ENCODE results near the gene GPAT3. TPM values are rescaled to one million over a fixed set of nuclear protein-coding genes. Genes with fewer than 3 reads are reported as not detected.
A peak's percentile ranks its signal among the peaks of the same experiment; 100 is the strongest.
"Not testable (repeated sequence)": the region's sequence is repeated elsewhere in the genome, so short reads cannot be mapped to it uniquely, and the experiment has no call there.

The GPAT3 gene
- total RNA-seq (ENCODE audit: unreplicated experiment): 16.0 TPM
- long read RNA-seq, transcript GPAT3-201 (12 exons, 2,625 nt): major isoform, 9 of 10 reads
- long read RNA-seq, partial matches to known transcripts: 0 of 10 reads
- long read RNA-seq, other reads (novel, unspliced or antisense): 0 of 10 reads

DNA sequence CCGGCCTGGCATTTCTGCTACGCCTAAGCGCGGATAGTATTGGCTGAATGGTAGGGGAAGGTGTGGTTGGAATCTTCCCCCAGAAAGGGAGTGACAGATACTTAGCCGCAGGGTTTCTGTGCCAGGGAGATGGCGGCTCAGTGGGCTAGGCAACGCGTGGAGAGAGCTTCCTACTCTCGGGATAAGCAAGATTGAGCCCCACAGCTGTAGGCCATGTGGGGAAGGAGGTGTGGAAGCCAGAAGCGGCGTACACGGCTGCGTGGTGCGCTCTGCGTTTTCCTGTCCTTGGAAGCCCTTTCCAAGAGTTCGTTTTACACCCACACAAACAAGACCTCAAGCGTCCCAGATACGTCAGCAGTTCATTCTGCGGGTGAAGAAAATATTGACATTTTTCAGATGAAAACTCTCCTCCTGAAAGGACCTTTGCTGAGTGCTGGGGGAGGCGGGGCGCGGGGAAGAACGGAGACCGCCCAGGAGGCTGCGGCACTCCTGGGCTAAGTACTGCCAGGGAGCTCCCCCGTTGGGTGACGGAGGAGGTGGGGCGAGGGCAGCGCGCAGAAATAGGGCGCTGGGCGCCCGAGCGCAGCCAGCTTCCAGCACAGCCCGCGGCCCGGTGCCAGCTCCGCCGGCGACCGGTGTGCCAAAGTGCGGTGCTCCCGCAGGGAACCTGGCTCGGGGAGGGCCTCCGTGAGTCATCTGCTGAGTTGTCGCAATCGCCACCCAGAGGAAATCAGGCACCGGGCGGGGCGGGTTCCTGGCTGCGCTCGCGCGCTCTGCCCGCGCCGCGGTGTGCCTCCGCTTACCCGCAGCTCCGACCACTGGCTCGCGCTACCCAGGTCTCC is at the start of gene GPAT3:
Gene GPAT3 (plus strand): TSS at position 589 of the 842 bp plus-strand sequence. CDS start 515 bp downstream, outside the sequence.
- H3K27ac Mint-ChIP-seq (ENCODE audit: unreplicated experiment): peak within 1 kb of the TSS; percentile 7
- peaks cover 14% of the 10 kb centered on the region for H3K4me1 Mint-ChIP-seq (ENCODE audit: unreplicated experiment)
- peaks cover 4% of the 10 kb centered on the region for H3K36me3 Mint-ChIP-seq (ENCODE audit: low read depth, unreplicated experiment)
- peaks cover 11% of the 10 kb centered on the region for H3K27me3 Mint-ChIP-seq (ENCODE audit: unreplicated experiment)
- peak within 1 kb of the TSS; percentile 93 for H3K4me3 Mint-ChIP-seq (ENCODE audit: unreplicated experiment)
- TF ChIP-seq, protein P1, sequence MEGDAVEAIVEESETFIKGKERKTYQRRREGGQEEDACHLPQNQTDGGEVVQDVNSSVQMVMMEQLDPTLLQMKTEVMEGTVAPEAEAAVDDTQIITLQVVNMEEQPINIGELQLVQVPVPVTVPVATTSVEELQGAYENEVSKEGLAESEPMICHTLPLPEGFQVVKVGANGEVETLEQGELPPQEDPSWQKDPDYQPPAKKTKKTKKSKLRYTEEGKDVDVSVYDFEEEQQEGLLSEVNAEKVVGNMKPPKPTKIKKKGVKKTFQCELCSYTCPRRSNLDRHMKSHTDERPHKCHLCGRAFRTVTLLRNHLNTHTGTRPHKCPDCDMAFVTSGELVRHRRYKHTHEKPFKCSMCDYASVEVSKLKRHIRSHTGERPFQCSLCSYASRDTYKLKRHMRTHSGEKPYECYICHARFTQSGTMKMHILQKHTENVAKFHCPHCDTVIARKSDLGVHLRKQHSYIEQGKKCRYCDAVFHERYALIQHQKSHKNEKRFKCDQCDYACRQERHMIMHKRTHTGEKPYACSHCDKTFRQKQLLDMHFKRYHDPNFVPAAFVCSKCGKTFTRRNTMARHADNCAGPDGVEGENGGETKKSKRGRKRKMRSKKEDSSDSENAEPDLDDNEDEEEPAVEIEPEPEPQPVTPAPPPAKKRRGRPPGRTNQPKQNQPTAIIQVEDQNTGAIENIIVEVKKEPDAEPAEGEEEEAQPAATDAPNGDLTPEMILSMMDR (IDR thresholded peaks at IDR 0.05; ENCODE audit: unreplicated experiment): no peak
- peak; percentile 54 for DNase-seq (ENCODE audit: low spot score)
- no peaks in the 10 kb centered on the region for H3K9me3 Mint-ChIP-seq (ENCODE audit: unreplicated experiment)

DNA sequence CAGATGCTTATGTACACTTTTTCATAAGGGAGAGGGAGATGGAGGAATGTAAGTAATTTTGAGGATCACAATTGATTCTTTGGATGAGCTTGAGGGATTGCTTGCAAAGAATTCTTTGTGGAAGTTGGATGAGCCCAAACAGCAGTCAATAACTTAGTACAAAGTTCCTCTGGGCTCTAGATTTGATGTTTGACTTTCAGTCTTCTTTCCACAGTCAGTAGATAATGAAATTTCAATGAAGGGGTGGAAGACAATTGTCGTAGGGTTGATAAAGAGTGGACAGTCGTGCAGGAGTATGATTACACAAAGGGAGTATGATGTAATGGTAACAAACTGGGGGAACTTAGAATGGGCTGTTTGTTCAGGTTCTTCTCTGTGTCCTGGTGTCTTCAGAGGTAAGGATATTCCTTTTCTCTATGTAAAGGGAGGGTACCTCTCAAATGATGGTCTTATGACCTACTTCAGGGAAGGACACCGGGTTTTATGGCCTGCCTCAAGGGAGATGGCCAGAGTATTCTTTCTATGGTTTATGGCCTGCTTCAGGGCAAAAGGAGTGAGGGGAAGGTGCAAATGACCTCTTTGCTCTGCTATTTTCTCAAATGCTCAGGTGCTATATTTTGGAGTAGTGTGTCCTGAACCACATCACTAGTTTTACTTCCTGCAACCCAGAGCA is 49.3 kb upstream of the GPAT3 start:
- Mint-ChIP-seq H3K4me1 (ENCODE audit: unreplicated experiment) (peaks cover 10% of the 10 kb centered on the region), H3K9me3 (ENCODE audit: unreplicated experiment) (no peaks in the 10 kb centered on the region)

DNA sequence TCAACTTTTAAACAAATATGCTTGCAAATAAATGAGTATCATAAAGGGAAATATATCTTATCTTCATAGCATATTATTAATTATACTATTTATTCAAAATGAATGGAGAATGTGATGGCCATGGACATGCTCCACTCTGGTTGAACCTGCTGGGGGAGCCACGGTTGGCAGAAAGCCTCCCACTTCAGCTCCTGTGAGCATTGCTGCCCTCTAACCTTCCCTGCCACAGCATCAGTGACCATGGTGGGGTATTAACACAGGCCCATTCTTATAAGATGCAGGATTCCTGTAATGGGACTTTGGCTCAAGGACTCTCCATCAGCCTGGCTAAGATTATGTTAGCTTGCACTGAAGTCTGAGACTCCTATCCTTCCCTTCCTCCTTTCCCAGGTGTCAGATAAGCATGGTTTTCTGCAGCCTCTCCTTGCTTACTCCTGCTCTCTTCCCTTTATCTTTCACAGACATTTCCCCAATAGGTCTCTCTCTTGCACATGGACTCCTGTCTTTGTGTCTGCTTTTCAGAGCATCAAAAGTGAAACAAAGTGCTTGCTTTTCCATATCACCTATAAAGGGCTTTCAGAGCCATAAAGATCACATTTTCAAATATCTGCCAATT is 46.1 kb upstream of the GPAT3 start:
- TF ChIP-seq, protein P1 (IDR thresholded peaks at IDR 0.05; ENCODE audit: unreplicated experiment): no peak
- no peak overlapping the region for H3K4me3 Mint-ChIP-seq (ENCODE audit: unreplicated experiment)
- H3K9me3 Mint-ChIP-seq (ENCODE audit: unreplicated experiment): no peaks in the 10 kb centered on the region
- no peaks in the 10 kb centered on the region for H3K36me3 Mint-ChIP-seq (ENCODE audit: low read depth, unreplicated experiment)
- no peak overlapping the region for H3K27ac Mint-ChIP-seq (ENCODE audit: unreplicated experiment)
- H3K4me1 Mint-ChIP-seq (ENCODE audit: unreplicated experiment): peaks cover 3% of the 10 kb centered on the region
- no peaks in the 10 kb centered on the region for H3K27me3 Mint-ChIP-seq (ENCODE audit: unreplicated experiment)
- no peak for DNase-seq (ENCODE audit: low spot score)

More for the DNA sequence above, 49.3 kb upstream of the GPAT3 start:
- Mint-ChIP-seq H3K36me3 (ENCODE audit: low read depth, unreplicated experiment) (peaks cover 3% of the 10 kb centered on the region), H3K4me3 (ENCODE audit: unreplicated experiment) (no peak overlapping the region), H3K27me3 (ENCODE audit: unreplicated experiment) (peaks cover 1% of the 10 kb centered on the region), H3K27ac (ENCODE audit: unreplicated experiment) (no peak overlapping the region)
- no peak for DNase-seq (ENCODE audit: low spot score)
- TF ChIP-seq, protein P1 (IDR thresholded peaks at IDR 0.05; ENCODE audit: unreplicated experiment): no peak

DNA sequence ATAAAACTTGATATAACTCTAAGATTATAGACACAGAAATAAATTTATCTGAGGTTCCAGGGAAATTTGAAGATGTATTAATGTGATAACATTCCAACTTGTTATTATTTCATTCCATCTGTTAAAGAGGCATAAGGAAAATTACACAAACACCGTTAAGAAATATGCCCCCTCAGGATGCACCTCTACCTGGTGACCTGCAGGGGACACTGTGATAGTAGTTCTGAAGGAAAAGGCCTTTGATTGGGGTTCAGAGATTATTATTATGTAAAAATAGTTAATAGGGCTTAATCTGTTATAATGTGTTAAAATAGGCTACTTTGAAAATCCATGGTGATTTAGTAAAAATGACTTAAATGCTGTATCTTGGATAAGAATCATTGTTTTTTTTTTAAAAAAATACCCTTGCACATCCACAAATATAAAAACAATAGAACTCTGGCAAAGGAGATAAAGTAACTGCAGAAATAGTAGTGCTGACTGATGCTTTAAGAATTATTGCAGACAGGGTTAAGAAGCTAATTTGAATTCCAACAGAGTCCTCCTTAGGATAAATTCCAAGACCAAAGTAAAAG is 44.9 kb upstream of the GPAT3 start:
- DNase-seq (ENCODE audit: low spot score): peak; percentile 21
- H3K9me3 Mint-ChIP-seq (ENCODE audit: unreplicated experiment): no peaks in the 10 kb centered on the region
- no peak overlapping the region for H3K4me3 Mint-ChIP-seq (ENCODE audit: unreplicated experiment)
- H3K27ac Mint-ChIP-seq (ENCODE audit: unreplicated experiment): no peak overlapping the region
- TF ChIP-seq, protein P1 (IDR thresholded peaks at IDR 0.05; ENCODE audit: unreplicated experiment): peak; percentile 92
- peaks cover 3% of the 10 kb centered on the region for H3K4me1 Mint-ChIP-seq (ENCODE audit: unreplicated experiment)
- H3K36me3 Mint-ChIP-seq (ENCODE audit: low read depth, unreplicated experiment): no peaks in the 10 kb centered on the region
- H3K27me3 Mint-ChIP-seq (ENCODE audit: unreplicated experiment): no peaks in the 10 kb centered on the region

DNA sequence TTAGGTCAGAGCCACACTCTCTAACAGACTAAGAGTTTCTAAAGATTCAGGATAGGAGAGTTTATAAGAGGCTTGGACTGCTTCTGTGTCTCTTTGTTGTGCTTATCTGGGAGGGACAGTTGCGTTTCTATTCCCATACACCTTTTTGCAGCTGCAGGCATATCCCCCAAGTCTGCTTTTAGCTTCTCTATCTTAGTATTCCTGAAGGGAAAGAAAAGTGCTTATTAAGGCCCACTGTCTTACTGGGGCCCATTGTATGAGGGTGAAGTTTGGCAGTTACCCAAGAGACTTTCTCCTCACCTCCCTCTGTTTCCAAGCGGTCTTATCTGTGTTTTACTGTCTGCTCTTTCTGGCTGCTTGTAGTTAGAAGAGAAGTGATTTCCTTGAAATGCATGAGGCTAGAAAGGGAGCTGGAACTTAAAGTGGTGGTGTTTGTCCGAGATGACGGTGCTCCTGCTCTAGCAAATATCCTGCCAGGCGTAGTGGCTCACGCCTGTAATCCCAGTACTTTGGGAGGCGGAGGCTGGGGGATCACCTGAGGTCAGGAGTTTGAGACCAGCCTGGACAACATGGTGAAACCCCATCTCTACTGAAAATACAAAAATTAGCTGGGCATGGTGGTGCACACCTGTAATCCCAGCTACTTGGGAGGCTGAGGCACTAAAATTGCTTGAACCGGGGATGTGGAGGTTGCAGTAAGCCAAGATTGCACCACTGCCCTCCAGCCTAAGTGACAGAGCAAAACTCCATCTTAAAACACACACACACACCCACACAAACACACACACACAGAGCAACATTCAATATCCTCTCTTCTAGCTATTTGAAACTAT is 39.6 kb upstream of the GPAT3 start:
- H3K4me1 Mint-ChIP-seq (ENCODE audit: unreplicated experiment); H3K36me3 Mint-ChIP-seq (ENCODE audit: low read depth, unreplicated experiment); H3K27ac Mint-ChIP-seq (ENCODE audit: unreplicated experiment): not testable (repeated sequence)

More for the DNA sequence above, 39.6 kb upstream of the GPAT3 start:
- not testable (repeated sequence) for H3K9me3 Mint-ChIP-seq (ENCODE audit: unreplicated experiment); H3K4me3 Mint-ChIP-seq (ENCODE audit: unreplicated experiment); H3K27me3 Mint-ChIP-seq (ENCODE audit: unreplicated experiment); DNase-seq (ENCODE audit: low spot score)

All from endothelial cell (in vitro differentiated cells).